Nephron (organoid): ENCODE results near the gene CFDP1.
"Not testable (repeated sequence)": the region's sequence is repeated elsewhere in the genome, so short reads cannot be mapped to it uniquely, and the experiment has no call there.

Experiments
- H3K27ac Mint-ChIP-seq, 3 experiments: 2 replicates each; pipeline ENCODE4 v1.8.0; 2020; ENCODE audit warnings: mixed read lengths in 3 of 3, mild to moderate bottlenecking in 2 of 3, moderate library complexity in 1 of 3
- H3K27me3 Mint-ChIP-seq: 2 replicates; pipeline ENCODE4 v1.8.0; 2021; ENCODE audit warnings: low read depth, mild to moderate bottlenecking, moderate library complexity, mixed read lengths
- H3K36me3 Mint-ChIP-seq: 2 replicates; pipeline ENCODE4 v1.8.0; 2020; ENCODE audit warnings: low read depth, mixed read lengths
- H3K4me1 Mint-ChIP-seq: 2 replicates; pipeline ENCODE4 v1.8.0; 2020; ENCODE audit warnings: mixed read lengths
- H3K4me3 Mint-ChIP-seq, 3 experiments: 2 replicates each; pipeline ENCODE4 v1.8.0; 2020; ENCODE audit warnings: mild to moderate bottlenecking in 3 of 3, mixed read lengths in 3 of 3, moderate library complexity in 2 of 3
- H3K9me3 Mint-ChIP-seq: 2 replicates; pipeline ENCODE4 v1.8.0; 2020; ENCODE audit warnings: mixed read lengths
- TF ChIP-seq, protein P1 (sequence below), 3 experiments: fragments of 200-600 bp; sonication (generic); IDR thresholded peaks; one replicate each; pipeline ENCODE4 v1.5.0; 2021; ENCODE audit warnings: antibody characterized with exemption in 3 of 3; ENCODE audit not compliant: unreplicated experiment in 3 of 3

Gene CFDP1

DNA sequence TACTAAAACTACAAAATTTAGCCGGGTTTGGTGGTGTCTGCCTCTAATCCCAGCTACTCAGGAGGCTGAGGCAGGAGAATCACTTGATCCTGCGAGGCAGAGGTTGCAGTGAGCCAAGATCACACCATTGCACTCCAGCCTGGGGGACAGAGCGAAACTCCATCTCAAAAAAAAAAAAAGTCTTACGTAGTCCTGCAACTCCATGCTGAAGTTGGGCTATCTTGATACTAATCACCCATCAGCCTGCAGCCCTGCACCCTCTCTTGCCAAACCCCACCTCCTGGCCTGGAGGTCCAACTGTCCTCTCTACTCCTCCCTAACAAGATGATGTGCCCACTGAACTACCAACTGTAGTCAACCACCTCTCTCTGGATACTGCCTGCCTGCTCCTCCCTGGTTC, 26.4 kb upstream of the CFDP1 start:
- peak overlapping the region; percentile 86 to 94 (median 93) for H3K27ac Mint-ChIP-seq
- no peaks in the 10 kb centered on the region for H3K9me3 Mint-ChIP-seq
- peaks cover 14% of the 10 kb centered on the region for H3K36me3 Mint-ChIP-seq
- H3K4me3 Mint-ChIP-seq: peak overlapping the region in 2 of 3 experiments; percentile 17 to 65
- H3K4me1 Mint-ChIP-seq: peaks cover 59% of the 10 kb centered on the region
- H3K27me3 Mint-ChIP-seq: no peaks in the 10 kb centered on the region
- TF ChIP-seq, protein P1, sequence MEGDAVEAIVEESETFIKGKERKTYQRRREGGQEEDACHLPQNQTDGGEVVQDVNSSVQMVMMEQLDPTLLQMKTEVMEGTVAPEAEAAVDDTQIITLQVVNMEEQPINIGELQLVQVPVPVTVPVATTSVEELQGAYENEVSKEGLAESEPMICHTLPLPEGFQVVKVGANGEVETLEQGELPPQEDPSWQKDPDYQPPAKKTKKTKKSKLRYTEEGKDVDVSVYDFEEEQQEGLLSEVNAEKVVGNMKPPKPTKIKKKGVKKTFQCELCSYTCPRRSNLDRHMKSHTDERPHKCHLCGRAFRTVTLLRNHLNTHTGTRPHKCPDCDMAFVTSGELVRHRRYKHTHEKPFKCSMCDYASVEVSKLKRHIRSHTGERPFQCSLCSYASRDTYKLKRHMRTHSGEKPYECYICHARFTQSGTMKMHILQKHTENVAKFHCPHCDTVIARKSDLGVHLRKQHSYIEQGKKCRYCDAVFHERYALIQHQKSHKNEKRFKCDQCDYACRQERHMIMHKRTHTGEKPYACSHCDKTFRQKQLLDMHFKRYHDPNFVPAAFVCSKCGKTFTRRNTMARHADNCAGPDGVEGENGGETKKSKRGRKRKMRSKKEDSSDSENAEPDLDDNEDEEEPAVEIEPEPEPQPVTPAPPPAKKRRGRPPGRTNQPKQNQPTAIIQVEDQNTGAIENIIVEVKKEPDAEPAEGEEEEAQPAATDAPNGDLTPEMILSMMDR (IDR thresholded peaks at IDR 0.05; ENCODE audit: unreplicated experiment in 3 of 3): no peak

DNA sequence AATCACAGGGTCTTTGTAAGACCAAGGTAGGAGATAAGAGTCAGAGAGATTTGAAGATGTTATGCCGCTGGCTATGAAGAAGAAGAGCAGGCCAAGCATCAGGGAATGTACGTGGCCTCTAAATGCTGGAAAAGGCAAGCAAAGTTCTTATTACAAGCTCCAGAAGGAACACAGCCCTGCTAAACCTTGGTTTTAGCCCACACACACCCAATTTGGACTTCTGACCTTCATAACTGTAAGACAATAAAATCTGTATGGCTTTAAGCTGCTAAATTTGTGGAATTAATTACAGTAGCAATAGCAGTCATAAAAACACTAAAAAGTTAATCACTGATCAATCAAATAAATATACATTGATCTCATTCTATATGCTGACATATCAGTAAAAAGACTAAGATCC, 25.1 kb upstream of the CFDP1 start:
- Mint-ChIP-seq H3K27ac (peak overlapping the region in 1 of 3 experiments; percentile 7), H3K27me3 (peaks cover 3% of the 10 kb centered on the region), H3K4me1 (peaks cover 60% of the 10 kb centered on the region), H3K9me3 (no peaks in the 10 kb centered on the region), H3K36me3 (peaks cover 15% of the 10 kb centered on the region), H3K4me3 (no peak overlapping the region)
- TF ChIP-seq, protein P1 (IDR thresholded peaks at IDR 0.05; ENCODE audit: unreplicated experiment in 3 of 3): no peak

DNA sequence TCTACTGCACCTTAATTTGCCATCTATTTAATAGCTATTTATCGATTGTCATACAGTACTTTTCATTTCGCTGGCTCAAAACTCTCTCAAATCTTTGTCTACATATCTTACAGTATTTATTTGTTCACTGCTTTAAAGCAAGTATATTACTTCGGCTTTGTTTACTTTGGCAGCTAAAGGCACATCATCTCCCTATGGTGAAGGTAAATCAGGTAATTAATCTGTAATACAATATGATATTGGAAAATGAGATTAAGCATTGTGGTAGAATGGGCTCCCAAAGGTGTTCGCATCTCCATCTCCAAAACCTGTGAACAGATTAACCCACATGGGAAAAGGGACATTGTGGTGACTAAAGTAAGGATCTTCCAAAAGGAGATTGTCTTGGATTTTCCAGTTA, 24.7 kb upstream of the CFDP1 start:
- Mint-ChIP-seq H3K36me3 (peaks cover 19% of the 10 kb centered on the region), H3K27me3 (peaks cover 3% of the 10 kb centered on the region), H3K9me3 (no peaks in the 10 kb centered on the region), H3K4me3 (no peak overlapping the region), H3K4me1 (peaks cover 61% of the 10 kb centered on the region), H3K27ac (peak overlapping the region in 1 of 3 experiments; percentile 7)
- TF ChIP-seq, protein P1 (IDR thresholded peaks at IDR 0.05; ENCODE audit: unreplicated experiment in 3 of 3): no peak

DNA sequence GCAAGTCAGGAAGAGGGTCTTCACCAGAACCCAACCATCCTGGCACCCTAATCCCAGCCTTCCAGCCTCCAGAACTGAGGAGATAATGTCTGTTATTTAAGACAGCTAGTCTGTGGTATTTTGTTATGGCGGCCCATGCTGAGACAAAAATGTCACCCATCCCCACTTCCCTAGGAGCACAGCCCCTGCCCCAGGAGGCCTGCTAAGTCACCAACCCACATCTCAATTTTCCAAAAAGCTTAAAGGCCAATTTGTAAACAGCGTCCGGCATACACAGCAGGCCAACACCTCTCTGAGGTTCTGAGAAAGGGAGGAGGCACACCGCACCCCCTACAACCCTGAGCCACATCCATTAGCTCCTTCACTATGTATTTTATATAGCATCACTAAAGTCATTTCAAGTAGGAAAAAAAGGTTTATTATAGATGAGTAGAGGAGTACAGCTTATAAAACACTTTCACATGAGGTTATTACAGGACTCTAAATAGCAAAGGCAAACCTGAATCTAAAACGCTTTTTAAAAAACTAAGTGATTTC, 24.2 kb upstream of the CFDP1 start:
- no peak overlapping the region for H3K27ac Mint-ChIP-seq
- H3K9me3 Mint-ChIP-seq: no peaks in the 10 kb centered on the region
- peaks cover 24% of the 10 kb centered on the region for H3K36me3 Mint-ChIP-seq
- peaks cover 56% of the 10 kb centered on the region for H3K4me1 Mint-ChIP-seq
- TF ChIP-seq, protein P1 (IDR thresholded peaks at IDR 0.05; ENCODE audit: unreplicated experiment in 3 of 3): no peak
- H3K27me3 Mint-ChIP-seq: peaks cover 3% of the 10 kb centered on the region
- H3K4me3 Mint-ChIP-seq: no peak overlapping the region

DNA sequence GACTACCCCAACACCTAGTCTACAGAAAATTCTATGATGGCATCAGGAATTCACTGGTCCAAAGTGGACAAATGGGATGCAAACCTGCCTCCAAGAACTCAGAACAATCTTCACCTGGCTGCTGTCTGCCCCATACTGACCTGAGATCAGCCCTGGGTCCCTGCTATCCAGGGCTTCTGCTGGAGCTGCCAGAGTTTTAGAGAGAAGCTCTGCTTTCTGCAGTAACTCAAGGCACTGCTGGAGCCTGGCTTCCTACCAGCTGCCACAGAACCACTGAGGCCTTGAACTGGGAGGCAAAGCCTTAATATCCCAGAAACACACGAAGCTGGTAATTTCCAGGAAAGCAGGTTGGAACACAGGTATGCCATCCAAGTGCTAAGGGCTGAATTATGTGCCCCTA, 23.7 kb upstream of the CFDP1 start:
- TF ChIP-seq, protein P1 (IDR thresholded peaks at IDR 0.05; ENCODE audit: unreplicated experiment in 3 of 3): no peak
- Mint-ChIP-seq H3K9me3 (no peaks in the 10 kb centered on the region), H3K27me3 (peaks cover 3% of the 10 kb centered on the region), H3K36me3 (peaks cover 24% of the 10 kb centered on the region), H3K4me3 (no peak overlapping the region), H3K27ac (no peak overlapping the region), H3K4me1 (peaks cover 52% of the 10 kb centered on the region)

DNA sequence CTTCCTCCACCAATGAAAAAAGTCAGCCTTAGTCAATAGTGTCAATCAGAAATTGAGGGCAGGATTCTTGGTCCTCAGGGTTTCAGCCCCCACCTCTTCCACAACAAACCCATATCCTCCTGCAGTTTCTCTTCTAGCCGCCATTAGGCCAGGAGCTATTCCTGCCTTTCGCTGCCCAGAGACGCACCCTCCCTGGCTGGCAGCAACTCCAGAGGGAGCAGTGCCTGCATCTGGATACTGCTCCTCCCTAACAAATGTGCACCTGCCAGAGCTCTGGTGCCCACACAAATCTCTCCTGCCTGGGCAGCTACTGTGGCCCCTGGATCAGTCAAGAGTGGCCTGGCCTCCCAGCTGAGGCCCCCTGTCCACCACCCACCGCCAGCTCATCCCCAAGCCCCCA, 23.2 kb upstream of the CFDP1 start:
- Mint-ChIP-seq H3K36me3 (peaks cover 27% of the 10 kb centered on the region), H3K4me1 (peaks cover 47% of the 10 kb centered on the region), H3K4me3 (peak overlapping the region in 1 of 3 experiments; percentile 28)
- not testable (repeated sequence) for H3K9me3 Mint-ChIP-seq, H3K27me3 Mint-ChIP-seq, H3K27ac Mint-ChIP-seq
